ENCODE data around the gene PARP1.

- TF ChIP-seq, protein P1, sequence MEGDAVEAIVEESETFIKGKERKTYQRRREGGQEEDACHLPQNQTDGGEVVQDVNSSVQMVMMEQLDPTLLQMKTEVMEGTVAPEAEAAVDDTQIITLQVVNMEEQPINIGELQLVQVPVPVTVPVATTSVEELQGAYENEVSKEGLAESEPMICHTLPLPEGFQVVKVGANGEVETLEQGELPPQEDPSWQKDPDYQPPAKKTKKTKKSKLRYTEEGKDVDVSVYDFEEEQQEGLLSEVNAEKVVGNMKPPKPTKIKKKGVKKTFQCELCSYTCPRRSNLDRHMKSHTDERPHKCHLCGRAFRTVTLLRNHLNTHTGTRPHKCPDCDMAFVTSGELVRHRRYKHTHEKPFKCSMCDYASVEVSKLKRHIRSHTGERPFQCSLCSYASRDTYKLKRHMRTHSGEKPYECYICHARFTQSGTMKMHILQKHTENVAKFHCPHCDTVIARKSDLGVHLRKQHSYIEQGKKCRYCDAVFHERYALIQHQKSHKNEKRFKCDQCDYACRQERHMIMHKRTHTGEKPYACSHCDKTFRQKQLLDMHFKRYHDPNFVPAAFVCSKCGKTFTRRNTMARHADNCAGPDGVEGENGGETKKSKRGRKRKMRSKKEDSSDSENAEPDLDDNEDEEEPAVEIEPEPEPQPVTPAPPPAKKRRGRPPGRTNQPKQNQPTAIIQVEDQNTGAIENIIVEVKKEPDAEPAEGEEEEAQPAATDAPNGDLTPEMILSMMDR (IDR thresholded peaks at IDR 0.05): no peak
- TF ChIP-seq POLR2A (IDR thresholded peaks at IDR 0.05): no peak
These were observed 19.2 kb upstream of the PARP1 start for GRCh38 chr1:226427131-226427530.

All from esophagus squamous epithelium (tissue), 4 donors.